Stomach (tissue), 4 donors: ENCODE measurements around the gene COL5A1.

Experiments
- CTCF ChIP-seq, 7 experiments: fragments of 450-650 bp in 4 of 7; fragments of 200-600 bp in 3 of 7; sonication (generic) in 3 of 7; IDR thresholded peaks; one replicate each; pipeline ENCODE4 v1.5.1; 2016 to 2019; ENCODE audit warnings: antibody characterized with exemption in 7 of 7, control low read depth in 2 of 7, mild to moderate bottlenecking in 1 of 7
- POLR2A ChIP-seq, 4 donors: fragments of 450-650 bp; IDR thresholded peaks; one replicate each; pipeline ENCODE4 v1.6.1; 2016; ENCODE audit warnings: antibody characterized with exemption in 4 of 4, control low read depth in 2 of 4, mild to moderate bottlenecking in 1 of 4, moderate library complexity in 1 of 4
- POLR2AphosphoS5 ChIP-seq, 3 donors: sonication (generic); formaldehyde crosslinking; IDR thresholded peaks; one replicate each; pipeline ENCODE4 v1.6.1; 2016; ENCODE audit warnings: antibody characterized with exemption in 3 of 3

GRCh38 chr9:134844821-134845220 is 203.2 kb downstream of the COL5A1 start:
- no peak for TF ChIP-seq CTCF (IDR thresholded peaks at IDR 0.05)
- TF ChIP-seq POLR2AphosphoS5 (IDR thresholded peaks at IDR 0.05), result no peak
- TF ChIP-seq POLR2A (IDR thresholded peaks at IDR 0.05), result no peak
